DND-41 (cell line): ENCODE data around the gene SULT1A2.
"Not testable (repeated sequence)": the region's sequence is repeated elsewhere in the genome, so short reads cannot be mapped to it uniquely, and the experiment has no call there.

ENCODE experiments used
- ATAC-seq: fragments of 200-7000 bp; cut with Tn5 transposase; 3 replicates; pipeline ENCODE4 v1.9.1; 2021; ENCODE audit warnings: low read depth; ENCODE audit not compliant: insufficient read depth
- DNase-seq: peaks from one replicate; pipeline ENCODE4 v3.0.0-alpha.2; 2020
- H2AFZ ChIP-seq: 2 replicates; pipeline ENCODE4 v1.6.0; 2012; ENCODE audit warnings: low read depth, low read length
- H3K27ac ChIP-seq: 2 replicates; pipeline ENCODE4 v1.5.1; 2012; ENCODE audit warnings: low read length, inconsistent platforms
- H3K27me3 ChIP-seq: fragments of 200-600 bp; sonication (generic); 2 replicates; pipeline ENCODE4 v1.6.0; 2012; ENCODE audit warnings: low read length, mild to moderate bottlenecking, inconsistent platforms; ENCODE audit not compliant: insufficient read depth, poor library complexity
- H3K36me3 ChIP-seq: 2 replicates; pipeline ENCODE4 v1.5.1; 2012; ENCODE audit warnings: low read length, inconsistent platforms; ENCODE audit not compliant: insufficient read depth
- H3K4me1 ChIP-seq: 2 replicates; pipeline ENCODE4 v1.5.1; 2012; ENCODE audit warnings: mild to moderate bottlenecking, low read length; ENCODE audit not compliant: insufficient read depth
- H3K4me2 ChIP-seq: 2 replicates; pipeline ENCODE4 v1.6.0; 2012; ENCODE audit warnings: mild to moderate bottlenecking, moderate library complexity, low read length, inconsistent platforms; ENCODE audit not compliant: insufficient read depth
- H3K4me3 ChIP-seq, 2 experiments: fragments of 200-600 bp in 1 of 2; shearing (Covaris generic) in 1 of 2; 2 replicates each; pipeline ENCODE4 v1.5.1; 2012 to 2016; ENCODE audit warnings: inconsistent platforms in 2 of 2, low read length in 2 of 2, mild to moderate bottlenecking in 2 of 2, low read depth in 1 of 2, moderate library complexity in 1 of 2
- H3K79me2 ChIP-seq: 2 replicates; pipeline ENCODE4 v1.6.0; 2012; ENCODE audit warnings: low read length, inconsistent platforms; ENCODE audit not compliant: insufficient read depth
- H3K9ac ChIP-seq: 2 replicates; pipeline ENCODE4 v1.6.0; 2012; ENCODE audit warnings: low read depth, mild to moderate bottlenecking, inconsistent platforms, low read length, moderate library complexity
- H3K9me3 ChIP-seq: 2 replicates; pipeline ENCODE4 v1.5.1; 2012; ENCODE audit warnings: low read length, moderate library complexity, mild to moderate bottlenecking, inconsistent platforms; ENCODE audit not compliant: insufficient read depth, severe bottlenecking
- H4K20me1 ChIP-seq: 2 replicates; pipeline ENCODE4 v1.6.0; 2012; ENCODE audit warnings: low read length; ENCODE audit not compliant: insufficient read depth
- CTCF ChIP-seq: IDR thresholded peaks from 2 replicates; pipeline ENCODE4 v1.5.1; 2012; ENCODE audit warnings: borderline replicate concordance, low read length, moderate library complexity, mild to moderate bottlenecking; ENCODE audit not compliant: poor library complexity, severe bottlenecking; ENCODE audit errors: extremely low read depth
- EZH2 ChIP-seq: IDR thresholded peaks from 3 replicates; pipeline ENCODE4 v1.6.1; 2012; ENCODE audit warnings: borderline replicate concordance, low read depth, mild to moderate bottlenecking, moderate library complexity, low read length, inconsistent platforms; ENCODE audit not compliant: severe bottlenecking

Gene SULT1A2

GRCh38 chr16:28597692-28598261 is 927 bp upstream of the SULT1A2 start:
- TF ChIP-seq EZH2: no peak
- TF ChIP-seq CTCF: no peak
- DNase-seq (peak; percentile 21), ATAC-seq (peak; percentile 54; the same call in 1 of the 3 replicates)
- Histone ChIP-seq H4K20me1 (no peaks in the 10 kb centered on the region), H3K27ac (no peak overlapping the region), H3K9me3 (no peaks in the 10 kb centered on the region), H3K79me2 (no peaks in the 10 kb centered on the region), H3K9ac (no peak overlapping the region), H3K27me3 (no peaks in the 10 kb centered on the region), H3K4me1 (no peaks in the 10 kb centered on the region), H3K36me3 (no peaks in the 10 kb centered on the region), H3K4me3 (no peak overlapping the region), H3K4me2 (no peak overlapping the region), H2AFZ (no peak overlapping the region)

GRCh38 chr16:28596115-28596630 is 677 bp downstream of the SULT1A2 start:
- DNase-seq: no peak
- Histone ChIP-seq H3K9me3 (no peaks in the 10 kb centered on the region), H3K4me3 (no peak overlapping the region), H3K36me3 (peaks cover 5% of the 10 kb centered on the region), H3K27me3 (no peaks in the 10 kb centered on the region), H3K4me2 (no peak overlapping the region), H4K20me1 (no peaks in the 10 kb centered on the region), H3K79me2 (no peaks in the 10 kb centered on the region), H3K4me1 (no peaks in the 10 kb centered on the region), H2AFZ (no peak overlapping the region), H3K9ac (no peak overlapping the region), H3K27ac (no peak overlapping the region)
- ATAC-seq: no peak
- TF ChIP-seq CTCF (no peak), EZH2 (no peak)

DNA sequence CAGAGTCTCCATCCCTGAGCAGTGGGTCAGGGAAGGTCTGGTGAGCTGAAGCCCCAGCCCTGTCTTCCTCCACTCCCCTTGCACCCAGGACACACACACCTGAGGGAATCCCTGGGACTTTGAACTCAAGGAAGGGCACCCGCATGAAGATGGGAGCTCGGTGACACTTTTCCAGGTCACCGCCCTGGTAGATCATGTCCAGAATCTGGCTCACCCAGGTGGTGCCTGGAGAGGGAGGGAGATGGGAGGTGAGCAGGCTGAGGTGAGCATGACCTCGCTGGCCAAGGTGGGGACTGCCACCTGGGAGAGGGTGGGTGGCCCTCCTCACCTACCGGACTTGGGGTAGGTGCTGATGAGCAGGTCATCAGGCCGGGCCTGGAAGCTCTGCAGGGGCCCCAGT is 1.4 kb downstream of the SULT1A2 start:
- not testable (repeated sequence) for H2AFZ ChIP-seq, H3K79me2 ChIP-seq, H3K4me1 ChIP-seq, ATAC-seq, H3K4me2 ChIP-seq, H3K4me3 ChIP-seq, H3K9me3 ChIP-seq, H3K27me3 ChIP-seq, H4K20me1 ChIP-seq, H3K27ac ChIP-seq, DNase-seq, H3K9ac ChIP-seq
- H3K36me3 ChIP-seq: peaks cover 12% of the 10 kb centered on the region

DNA sequence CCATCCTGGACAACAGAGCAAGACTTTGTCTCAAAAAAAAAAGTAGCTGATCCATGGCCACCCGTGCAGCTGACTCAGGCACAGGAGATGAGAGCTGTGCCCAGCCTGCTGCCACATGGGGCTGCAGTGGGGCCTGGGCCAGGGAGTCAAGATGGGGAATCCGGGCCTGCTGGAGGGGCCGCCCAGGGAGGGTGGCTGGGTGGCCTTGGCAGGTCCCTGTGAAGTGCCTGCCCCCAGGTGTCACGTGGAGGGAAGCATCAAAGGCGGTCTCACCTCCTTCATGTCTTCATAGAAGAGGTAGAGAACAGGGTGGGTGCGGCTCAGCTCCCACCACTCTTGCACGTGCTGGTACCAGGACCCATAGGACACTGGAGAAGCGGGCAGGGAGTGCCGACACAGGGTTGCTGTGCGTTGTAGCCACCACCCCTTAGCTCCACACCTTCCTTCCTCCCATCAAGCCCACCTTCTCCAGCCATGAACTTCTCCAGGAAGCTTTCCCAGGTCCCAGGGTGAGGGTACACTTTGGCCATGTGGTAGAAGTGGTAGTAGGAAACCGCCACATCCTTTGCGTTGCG is 3.8 kb downstream of the SULT1A2 start:
- peaks cover 35% of the 10 kb centered on the region for H3K36me3 ChIP-seq
- H2AFZ ChIP-seq: no peak overlapping the region
- H3K9me3 ChIP-seq: no peaks in the 10 kb centered on the region
- H3K4me1 ChIP-seq: no peaks in the 10 kb centered on the region
- TF ChIP-seq EZH2 (no peak), CTCF (no peak)
- no peak overlapping the region for H3K27ac ChIP-seq
- ATAC-seq: peak; percentile 30; the same call in 2 of the 3 replicates
- H3K79me2 ChIP-seq: no peaks in the 10 kb centered on the region
- no peaks in the 10 kb centered on the region for H4K20me1 ChIP-seq
- H3K4me3 ChIP-seq: no peak overlapping the region
- no peak overlapping the region for H3K4me2 ChIP-seq
- H3K27me3 ChIP-seq: no peaks in the 10 kb centered on the region
- DNase-seq: no peak
- H3K9ac ChIP-seq: no peak overlapping the region
